ENCODE results near the gene POLR3B. TPM values are rescaled to one million over a fixed set of nuclear protein-coding genes. Genes with fewer than 3 reads are reported as not detected.

The POLR3B gene
- total and polyA plus RNA-seq, 9 of the 15 experiments (the other 6 are each of a cell fraction or from before 2014, with no cell fraction given) = 7.6 to 17.9 (median 14.4) TPM

DNA sequence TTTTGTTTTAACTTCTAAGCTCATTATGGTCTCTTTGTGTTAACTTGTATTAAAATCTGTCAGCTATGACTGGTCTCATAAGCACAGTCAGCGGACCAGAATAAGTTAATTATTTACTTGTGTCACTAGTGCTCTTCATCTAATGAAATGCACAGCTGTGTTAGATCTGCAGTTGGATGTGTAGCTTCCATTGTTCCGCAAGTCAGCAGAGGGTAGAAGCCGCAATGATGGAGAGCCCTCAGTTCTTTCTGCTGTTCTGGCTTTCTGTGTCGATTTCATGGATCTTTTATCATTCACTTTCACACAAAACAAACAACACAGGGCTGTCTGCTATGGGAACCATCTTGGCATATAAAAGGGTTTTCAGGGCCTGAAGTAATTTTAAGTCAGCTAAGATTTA lies 136.0 kb downstream of the POLR3B start (continued):
- no peak for TF ChIP-seq ZNF639 (CRISPR knock-in tag; conservative IDR thresholded peaks at IDR 0.05 in 1 of 2, IDR thresholded peaks at IDR 0.05 in 1 of 2)
- no peak for TF ChIP-seq TAL1 (IDR thresholded peaks at IDR 0.05)
- TF ChIP-seq ZNF76 (CRISPR knock-in tag; IDR thresholded peaks at IDR 0.05; ENCODE audit: borderline replicate concordance) = no peak
- no peak for TF ChIP-seq BHLHE40 (IDR thresholded peaks at IDR 0.05; ENCODE audit: low read length)
- no peak for TF ChIP-seq FOXK1 (CRISPR knock-in tag; IDR thresholded peaks at IDR 0.05; ENCODE audit: borderline replicate concordance)
- no peak for TF ChIP-seq KLF6 (CRISPR knock-in tag; IDR thresholded peaks at IDR 0.05; ENCODE audit: borderline replicate concordance)
- no peak for TF ChIP-seq SREBF2 (CRISPR knock-in tag; IDR thresholded peaks at IDR 0.05)
- no peak for TF ChIP-seq ZNF232 (CRISPR knock-in tag; IDR thresholded peaks at IDR 0.05)

DNA sequence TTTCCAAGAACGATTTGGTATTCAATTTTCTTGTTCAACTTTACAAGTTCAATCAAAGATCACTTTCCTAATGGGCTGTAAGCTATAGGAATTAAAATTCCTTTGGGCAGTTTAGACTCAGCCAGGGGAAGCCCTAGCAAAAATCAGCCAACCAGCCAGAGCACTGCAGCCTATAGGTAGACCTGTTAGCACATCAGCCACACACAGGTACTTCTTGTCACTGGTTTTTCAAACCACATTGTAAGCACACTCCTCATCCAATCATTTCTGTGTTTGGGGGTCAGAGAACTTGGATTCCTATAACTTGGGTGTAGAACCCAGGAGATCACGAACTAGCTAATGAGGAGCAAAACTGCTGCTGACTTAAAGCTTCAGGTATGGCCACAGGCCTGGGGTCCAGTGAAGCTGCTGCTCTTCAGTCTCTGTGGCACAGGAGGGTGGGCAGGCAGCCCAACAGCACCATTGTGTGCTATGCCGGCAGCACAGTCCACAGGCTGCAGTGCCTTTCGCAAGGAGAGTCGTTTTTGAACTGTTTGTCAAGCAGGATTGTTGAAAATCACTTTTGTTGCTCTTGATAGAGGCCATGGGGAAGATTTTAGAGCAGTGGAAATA lies 137.9 kb downstream of the POLR3B start:
- FAIRE-seq = no peak
- no peaks in the 10 kb centered on the region for H3K27me3 ChIP-seq (ENCODE audit: control insufficient read depth in 2 of 2, insufficient read depth in 2 of 2, low read length in 2 of 2)
- H3K4me3 ChIP-seq = no peak overlapping the region
- no peak overlapping the region for H3K27ac ChIP-seq (ENCODE audit: extremely low read depth, low read depth, low read length)
- H3K4me1 ChIP-seq (replicated peaks in 1 of 2; ENCODE audit: control insufficient read depth in 2 of 2, insufficient read depth in 2 of 2, low read length in 2 of 2) = no peaks in the 10 kb centered on the region
- no peak overlapping the region for H3K9ac ChIP-seq (ENCODE audit: insufficient read depth in 1 of 2, low read depth in 2 of 2, low read length in 2 of 2)
- WGBS (ENCODE audit: insufficient coverage, low coverage, missing lambda C conversion rate) = 71% methylated on average over 5 of the region's 5 CpGs
- H4K20me1 ChIP-seq (replicated peaks; ENCODE audit: control insufficient read depth, insufficient read depth, low read length) = no peaks in the 10 kb centered on the region
- CTCF ChIA-PET (ENCODE audit: low intra/inter-chr PET ratio) = no interaction called here
- H3K4me2 ChIP-seq (ENCODE audit: insufficient read depth, low read length) = no peak overlapping the region
- H2AFZ ChIP-seq (ENCODE audit: low read depth, low read length) = no peak overlapping the region
- POLR2A ChIA-PET = no interaction called here
- peaks cover 23% of the 10 kb centered on the region for H3K36me3 ChIP-seq (ENCODE audit: control insufficient read depth, insufficient read depth, low read length)
- in situ Hi-C loops (cut with MboI) = no loop called here
- intact Hi-C loops (cut with micrococcal nuclease) = no loop called here
- no peaks in the 10 kb centered on the region for H3K79me2 ChIP-seq (ENCODE audit: control insufficient read depth, insufficient read depth, low read length)
- H3K9me3 ChIP-seq (replicated peaks; ENCODE audit: control insufficient read depth, insufficient read depth, low read depth, low read length) = no peaks in the 10 kb centered on the region
- H3K9me1 ChIP-seq (ENCODE audit: control insufficient read depth, insufficient read depth, low read length) = no peaks in the 10 kb centered on the region
- no peak for ATAC-seq
- no TSS peak for BruUV-seq (replicated peaks)
- DNase-seq (ENCODE audit: extremely low read depth in 1 of 4, low spot score in 3 of 4) = no peak
- no peak for TF ChIP-seq ZNF830 (CRISPR knock-in tag; IDR thresholded peaks at IDR 0.05)
- TF ChIP-seq MCM2 (IDR thresholded peaks at IDR 0.05; ENCODE audit: low read depth) = no peak
- TF ChIP-seq CREB3L1 (IDR thresholded peaks at IDR 0.05; ENCODE audit: borderline replicate concordance, low read depth) = no peak
- TF ChIP-seq ZNF184 (CRISPR knock-in tag; IDR thresholded peaks at IDR 0.05) = no peak
- TF ChIP-seq, protein P1, sequence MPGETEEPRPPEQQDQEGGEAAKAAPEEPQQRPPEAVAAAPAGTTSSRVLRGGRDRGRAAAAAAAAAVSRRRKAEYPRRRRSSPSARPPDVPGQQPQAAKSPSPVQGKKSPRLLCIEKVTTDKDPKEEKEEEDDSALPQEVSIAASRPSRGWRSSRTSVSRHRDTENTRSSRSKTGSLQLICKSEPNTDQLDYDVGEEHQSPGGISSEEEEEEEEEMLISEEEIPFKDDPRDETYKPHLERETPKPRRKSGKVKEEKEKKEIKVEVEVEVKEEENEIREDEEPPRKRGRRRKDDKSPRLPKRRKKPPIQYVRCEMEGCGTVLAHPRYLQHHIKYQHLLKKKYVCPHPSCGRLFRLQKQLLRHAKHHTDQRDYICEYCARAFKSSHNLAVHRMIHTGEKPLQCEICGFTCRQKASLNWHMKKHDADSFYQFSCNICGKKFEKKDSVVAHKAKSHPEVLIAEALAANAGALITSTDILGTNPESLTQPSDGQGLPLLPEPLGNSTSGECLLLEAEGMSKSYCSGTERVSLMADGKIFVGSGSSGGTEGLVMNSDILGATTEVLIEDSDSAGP (CRISPR knock-in tag; IDR thresholded peaks at IDR 0.05) = no peak
- TF ChIP-seq, protein P2, sequence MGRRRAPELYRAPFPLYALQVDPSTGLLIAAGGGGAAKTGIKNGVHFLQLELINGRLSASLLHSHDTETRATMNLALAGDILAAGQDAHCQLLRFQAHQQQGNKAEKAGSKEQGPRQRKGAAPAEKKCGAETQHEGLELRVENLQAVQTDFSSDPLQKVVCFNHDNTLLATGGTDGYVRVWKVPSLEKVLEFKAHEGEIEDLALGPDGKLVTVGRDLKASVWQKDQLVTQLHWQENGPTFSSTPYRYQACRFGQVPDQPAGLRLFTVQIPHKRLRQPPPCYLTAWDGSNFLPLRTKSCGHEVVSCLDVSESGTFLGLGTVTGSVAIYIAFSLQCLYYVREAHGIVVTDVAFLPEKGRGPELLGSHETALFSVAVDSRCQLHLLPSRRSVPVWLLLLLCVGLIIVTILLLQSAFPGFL (CRISPR knock-in tag; IDR thresholded peaks at IDR 0.05) = no peak

All from K562 (cell line).